B cell (primary cell): Measurements from ENCODE around the gene RDH8. TPM values are rescaled to one million over a fixed set of nuclear protein-coding genes. Genes with fewer than 3 reads are reported as not detected.

Source experiments
- ATAC-seq: fragments of 200-7000 bp; cut with Tn5 transposase; one replicate; pipeline ENCODE4 v1.10.0; 2021; ENCODE audit warnings: low read depth, mild to moderate bottlenecking, moderate number of reproducible peaks, moderate library complexity
- CTCF ChIA-PET: fragments of 350-600 bp; sonication (Branson Sonifier 250); formaldehyde crosslinking; loops from one replicate; lab custom pipeline; 2021; ENCODE audit warnings: antibody characterized with exemption, inconsistent platforms; lab: Charles Lee
- POLR2A ChIA-PET: fragments of 350-600 bp; sonication (Branson Sonifier 250); formaldehyde crosslinking; loops from one replicate; lab custom pipeline; 2021; ENCODE audit warnings: antibody characterized with exemption; lab: Charles Lee
- DNase-seq: peaks from one replicate; pipeline ENCODE4 v3.0.0; 2013
- H2AFZ ChIP-seq: 2 replicates; pipeline ENCODE4 v1.6.1; 2012; ENCODE audit warnings: mild to moderate bottlenecking, low read depth, low read length; ENCODE audit not compliant: insufficient read depth, poor library complexity, severe bottlenecking
- H3K27ac ChIP-seq, 2 donors: 1 replicate in 1 of 2; 2 replicates in 1 of 2; pipeline ENCODE4 v1.5.1; 2012 to 2013; ENCODE audit warnings: low read length in 2 of 2, mild to moderate bottlenecking in 2 of 2, moderate library complexity in 1 of 2
- H3K27me3 ChIP-seq, 4 experiments: fragments of 200-600 bp in 1 of 4; sonication (generic) in 1 of 4; replicated peaks in 1 of 4; 1 replicate in 2 of 4; 2 replicates in 2 of 4; pipeline versions ENCODE4 v1.6.1 to v1.7.0; 2013 to 2016; ENCODE audit warnings: low read length in 3 of 4, mild to moderate bottlenecking in 2 of 4, mixed read lengths in 1 of 4, moderate library complexity in 1 of 4; ENCODE audit not compliant: insufficient read depth in 4 of 4, control insufficient read depth in 3 of 4; ENCODE audit errors: control extremely low read depth in 1 of 4
- H3K36me3 ChIP-seq, 2 experiments: replicated peaks in 1 of 2; 1 replicate in 1 of 2; 2 replicates in 1 of 2; pipeline versions ENCODE4 v1.6.1 to v1.7.1; 2013; ENCODE audit warnings: low read length in 1 of 2; ENCODE audit not compliant: insufficient read depth in 2 of 2, control insufficient read depth in 1 of 2; ENCODE audit errors: control extremely low read depth in 1 of 2, extremely low read depth in 1 of 2
- H3K4me1 ChIP-seq, 2 donors: fragments of 200-600 bp in 1 of 2; sonication (generic) in 1 of 2; 1 replicate in 1 of 2; 2 replicates in 1 of 2; pipeline versions ENCODE4 v1.5.1 to v1.6.1; 2013 to 2017; ENCODE audit warnings: low read length in 2 of 2; ENCODE audit not compliant: control insufficient read depth in 2 of 2, insufficient read depth in 2 of 2
- H3K4me2 ChIP-seq: replicated peaks from 2 replicates; pipeline ENCODE3; 2012; ENCODE audit warnings: mild to moderate bottlenecking, low read depth, low read length; ENCODE audit not compliant: poor library complexity, severe bottlenecking
- H3K4me3 ChIP-seq, 5 experiments: fragments of 200-600 bp in 1 of 5; sonication (generic) in 1 of 5; 1 replicate in 3 of 5; 2 replicates in 2 of 5; pipeline versions ENCODE4 v1.5.1 to v1.7.0; 2011 to 2016; ENCODE audit warnings: low read length in 4 of 5, mild to moderate bottlenecking in 4 of 5, low read depth in 2 of 5, control low read depth in 1 of 5, moderate library complexity in 1 of 5; ENCODE audit not compliant: insufficient read depth in 1 of 5; ENCODE audit errors: control extremely low read depth in 1 of 5, extremely low read depth in 1 of 5
- H3K79me2 ChIP-seq: fragments of 200-600 bp; sonication (generic); one replicate; pipeline ENCODE4 v1.6.0; 2016; ENCODE audit warnings: low read length; ENCODE audit not compliant: control insufficient read depth, insufficient read depth
- H3K9ac ChIP-seq: fragments of 200-600 bp; sonication (generic); 2 replicates; pipeline ENCODE4 v1.6.1; 2017; ENCODE audit warnings: mild to moderate bottlenecking, low read length, moderate library complexity
- H3K9me3 ChIP-seq, 3 donors: one replicate each; pipeline versions ENCODE4 v1.6.1 to v1.7.1; 2013; ENCODE audit warnings: low read length in 2 of 3; ENCODE audit not compliant: control insufficient read depth in 2 of 3, insufficient read depth in 1 of 3; ENCODE audit errors: control extremely low read depth in 1 of 3
- H4K20me1 ChIP-seq: 2 replicates; pipeline ENCODE4 v1.6.0; 2012; ENCODE audit warnings: mild to moderate bottlenecking, low read length; ENCODE audit not compliant: insufficient read depth, control insufficient read depth, poor library complexity, severe bottlenecking
- H3K27ac Mint-ChIP-seq: one replicate; pipeline ENCODE4 v1.8.0; 2021; ENCODE audit warnings: mixed read lengths
- H3K27me3 Mint-ChIP-seq: one replicate; pipeline ENCODE4 v1.8.0; 2021; ENCODE audit warnings: mixed read lengths
- H3K4me1 Mint-ChIP-seq: one replicate; pipeline ENCODE4 v1.8.0; 2021; ENCODE audit warnings: mixed read lengths
- H3K4me3 Mint-ChIP-seq: one replicate; pipeline ENCODE4 v1.8.0; 2021; ENCODE audit warnings: mixed read lengths
- H3K9me3 Mint-ChIP-seq: one replicate; pipeline ENCODE4 v1.8.0; 2022; ENCODE audit warnings: mixed read lengths; ENCODE audit not compliant: insufficient read depth
- EZH2 ChIP-seq: IDR thresholded peaks from 2 replicates; pipeline ENCODE4 v1.6.1; 2012; ENCODE audit warnings: borderline replicate concordance, low read depth, mild to moderate bottlenecking, moderate library complexity, low read length; ENCODE audit not compliant: insufficient read depth, poor library complexity, severe bottlenecking
- WGBS: methylation state at CpG from one replicate; pipeline ENCODE4 v1.1.5; 2013; ENCODE audit warnings: missing lambda C conversion rate; ENCODE audit not compliant: insufficient coverage; 5-methylcytosine and 5-hydroxymethylcytosine counted together
- intact Hi-C: fragments of 100-400 bp; cut with micrococcal nuclease; formaldehyde crosslinking; loops from one replicate; pipeline ENCODE4 v1.10.0; 2022
- polyA plus RNA-seq: library from polyadenylated mRNA; depleted of rRNA; stranded (reverse); fragments of >200 nt; gene quantifications from 2 replicates; pipeline ENCODE4 v1.2.3, GENCODE V29; 2012
- total RNA-seq, 2 donors: library from RNA; stranded (reverse); fragments of 120-200 nt in 1 of 2; gene quantifications; 1 replicate in 1 of 2; 2 replicates in 1 of 2; pipeline versions ENCODE4 v1.2.3 to v1.2.4, GENCODE V29; 2013 to 2022
- TF ChIP-seq, protein P1 (sequence below): fragments of 200-600 bp; IDR thresholded peaks from one replicate; pipeline ENCODE4 v1.8.0; 2022; ENCODE audit warnings: antibody characterized with exemption, mild to moderate bottlenecking

Gene RDH8
- total and polyA plus RNA-seq, 2 donors (not counting 1 experiment from before 2014, with no cell fraction given): not detected

DNA sequence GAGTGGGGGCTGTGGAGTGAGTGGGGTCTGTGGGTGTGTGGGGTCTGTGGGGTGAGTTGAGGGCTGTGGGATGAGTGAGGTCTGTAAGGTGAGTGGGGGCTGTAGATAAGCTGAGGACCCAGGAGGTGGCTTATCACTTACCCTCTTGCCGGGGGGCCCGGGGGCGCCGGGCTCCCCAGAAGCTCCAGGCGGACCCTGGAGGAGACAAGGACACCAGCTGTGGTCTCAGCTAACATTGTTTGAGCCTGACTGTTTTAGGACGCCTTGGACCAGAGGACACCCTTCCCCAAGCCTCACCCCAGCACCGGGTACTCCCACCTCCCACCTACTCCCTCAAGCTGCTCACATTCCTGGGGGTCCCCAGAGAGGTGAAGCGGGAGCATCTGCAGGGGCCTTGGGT lies 42.8 kb upstream of the RDH8 start:
- POLR2A ChIA-PET: no interaction called here
- no peaks in the 10 kb centered on the region for H3K79me2 ChIP-seq
- Mint-ChIP-seq H3K27me3 (peaks cover 30% of the 10 kb centered on the region), H3K4me3 (no peak overlapping the region), H3K27ac (no peak overlapping the region), H3K4me1 (no peaks in the 10 kb centered on the region), H3K9me3 (no peaks in the 10 kb centered on the region)
- no peaks in the 10 kb centered on the region for H3K4me1 ChIP-seq
- intact Hi-C loops: no loop called here
- DNase-seq: no peak
- ATAC-seq: no peak
- CTCF ChIA-PET: no interaction called here
- H3K9ac ChIP-seq: no peak overlapping the region
- 88% methylated on average over 7 of the region's 8 CpGs for WGBS
- no peak overlapping the region for H3K27ac ChIP-seq
- H3K36me3 ChIP-seq: no peaks in the 10 kb centered on the region
- no peak overlapping the region for H3K4me3 ChIP-seq
- TF ChIP-seq EZH2: no peak
- TF ChIP-seq, protein P1, sequence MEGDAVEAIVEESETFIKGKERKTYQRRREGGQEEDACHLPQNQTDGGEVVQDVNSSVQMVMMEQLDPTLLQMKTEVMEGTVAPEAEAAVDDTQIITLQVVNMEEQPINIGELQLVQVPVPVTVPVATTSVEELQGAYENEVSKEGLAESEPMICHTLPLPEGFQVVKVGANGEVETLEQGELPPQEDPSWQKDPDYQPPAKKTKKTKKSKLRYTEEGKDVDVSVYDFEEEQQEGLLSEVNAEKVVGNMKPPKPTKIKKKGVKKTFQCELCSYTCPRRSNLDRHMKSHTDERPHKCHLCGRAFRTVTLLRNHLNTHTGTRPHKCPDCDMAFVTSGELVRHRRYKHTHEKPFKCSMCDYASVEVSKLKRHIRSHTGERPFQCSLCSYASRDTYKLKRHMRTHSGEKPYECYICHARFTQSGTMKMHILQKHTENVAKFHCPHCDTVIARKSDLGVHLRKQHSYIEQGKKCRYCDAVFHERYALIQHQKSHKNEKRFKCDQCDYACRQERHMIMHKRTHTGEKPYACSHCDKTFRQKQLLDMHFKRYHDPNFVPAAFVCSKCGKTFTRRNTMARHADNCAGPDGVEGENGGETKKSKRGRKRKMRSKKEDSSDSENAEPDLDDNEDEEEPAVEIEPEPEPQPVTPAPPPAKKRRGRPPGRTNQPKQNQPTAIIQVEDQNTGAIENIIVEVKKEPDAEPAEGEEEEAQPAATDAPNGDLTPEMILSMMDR: no peak
- no peaks in the 10 kb centered on the region for H4K20me1 ChIP-seq
- peaks cover 0 to 4% (median 0%) of the 10 kb centered on the region in 3 donors for H3K9me3 ChIP-seq
- H2AFZ ChIP-seq: no peak overlapping the region
- H3K4me2 ChIP-seq: no peak overlapping the region
- peaks cover 0 to 33% (median 6%) of the 10 kb centered on the region in 4 experiments for H3K27me3 ChIP-seq

DNA sequence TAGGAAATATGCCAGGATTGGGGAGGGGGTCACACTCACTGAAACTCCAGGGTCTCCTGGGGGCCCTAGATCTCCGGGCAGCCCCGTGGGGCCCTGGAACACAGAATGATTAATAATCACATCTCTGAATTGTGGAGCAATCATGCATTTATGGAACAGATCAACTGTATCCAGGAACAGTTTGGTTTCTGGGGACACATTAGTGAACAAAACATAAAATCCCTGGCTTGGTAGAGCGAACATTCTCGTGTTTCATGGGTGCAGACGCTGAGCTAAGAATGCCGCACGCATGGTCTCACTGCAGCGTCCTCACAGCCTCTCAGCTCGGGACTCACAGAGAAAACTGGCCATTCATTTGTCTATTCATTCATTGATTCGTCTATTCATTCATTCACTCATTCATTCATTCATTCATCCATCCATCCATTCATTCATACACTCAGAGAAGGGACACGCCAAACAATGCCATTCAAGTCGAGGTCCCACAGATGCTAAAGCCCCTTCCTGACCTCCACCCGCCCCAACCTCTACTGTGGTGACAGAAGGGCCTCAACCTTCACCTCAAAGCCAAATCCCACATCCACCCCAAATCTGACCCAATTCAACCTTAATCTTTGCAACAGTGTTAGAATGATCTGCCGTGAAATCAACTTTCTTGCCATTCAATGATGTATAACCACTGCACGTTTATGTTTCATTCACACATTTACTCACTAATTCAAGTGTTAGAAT lies 42.0 kb upstream of the RDH8 start:
- WGBS: 76% methylated on average over 14 of the region's 15 CpGs
- Mint-ChIP-seq H3K9me3 (no peaks in the 10 kb centered on the region), H3K4me3 (no peak overlapping the region), H3K4me1 (no peaks in the 10 kb centered on the region), H3K27me3 (peaks cover 24% of the 10 kb centered on the region), H3K27ac (no peak overlapping the region)
- H3K9ac ChIP-seq: no peak overlapping the region
- no peaks in the 10 kb centered on the region for H3K36me3 ChIP-seq
- no peak overlapping the region for H3K4me2 ChIP-seq
- DNase-seq (no peak), ATAC-seq (no peak)
- ChIA-PET CTCF (no interaction called here), POLR2A (no interaction called here)
- intact Hi-C loops: no loop called here
- H3K79me2 ChIP-seq: no peaks in the 10 kb centered on the region
- TF ChIP-seq EZH2: no peak
- TF ChIP-seq, protein P1: no peak
- H3K9me3 ChIP-seq: peaks cover 0 to 4% (median 0%) of the 10 kb centered on the region in 3 donors
- H3K4me3 ChIP-seq: no peak overlapping the region
- H3K27ac ChIP-seq: no peak overlapping the region
- H2AFZ ChIP-seq: no peak overlapping the region
- peaks cover 0 to 27% (median 6%) of the 10 kb centered on the region in 4 experiments for H3K27me3 ChIP-seq
- no peaks in the 10 kb centered on the region for H3K4me1 ChIP-seq
- no peaks in the 10 kb centered on the region for H4K20me1 ChIP-seq
